Measurements from ENCODE around the gene FAM78B. TPM values are rescaled to one million over a fixed set of nuclear protein-coding genes. Genes with fewer than 3 reads are reported as not detected.

The FAM78B gene
- total RNA-seq, 1 donor from 2014 or later: 2.7 TPM

GRCh38 chr1:166031932-166032571 lies 134.7 kb downstream of the FAM78B start:
- no peak for DNase-seq (ENCODE audit: low spot score)
- intact Hi-C loops (cut with DNase I): no loop called here

GRCh38 chr1:166029196-166029945 lies 137.4 kb downstream of the FAM78B start:
- intact Hi-C loops (cut with DNase I): no loop called here

GRCh38 chr1:166026555-166026954 lies 140.2 kb downstream of the FAM78B start:
- DNase-seq (ENCODE audit: low spot score): no peak
- intact Hi-C loops (cut with DNase I): no loop called here

More at GRCh38 chr1:166029196-166029945, 137.4 kb downstream of the FAM78B start:
- DNase-seq (ENCODE audit: low spot score): no peak

- no peak for DNase-seq (ENCODE audit: low spot score)
- intact Hi-C loops (cut with DNase I): no loop called here
Measured at GRCh38 chr1:166026143-166026542, 140.7 kb downstream of the FAM78B start.

- intact Hi-C loops (cut with DNase I): no loop called here
- no peak for DNase-seq (ENCODE audit: low spot score)
Measured at GRCh38 chr1:166020210-166020609, 146.6 kb downstream of the FAM78B start.

Small RNAs within 50 kb of the gene (microRNA-seq; reads per million reads assigned to microRNA genes)
- not detected for gene MIR921

Measured in cardiac septum (tissue), 1 donor.